Measurements from ENCODE around the gene PLEKHH2. TPM values are rescaled to one million over a fixed set of nuclear protein-coding genes. Genes with fewer than 3 reads are reported as not detected.

The PLEKHH2 gene
- total RNA-seq, 1 donor from 2014 or later: 0.84 TPM

DNA sequence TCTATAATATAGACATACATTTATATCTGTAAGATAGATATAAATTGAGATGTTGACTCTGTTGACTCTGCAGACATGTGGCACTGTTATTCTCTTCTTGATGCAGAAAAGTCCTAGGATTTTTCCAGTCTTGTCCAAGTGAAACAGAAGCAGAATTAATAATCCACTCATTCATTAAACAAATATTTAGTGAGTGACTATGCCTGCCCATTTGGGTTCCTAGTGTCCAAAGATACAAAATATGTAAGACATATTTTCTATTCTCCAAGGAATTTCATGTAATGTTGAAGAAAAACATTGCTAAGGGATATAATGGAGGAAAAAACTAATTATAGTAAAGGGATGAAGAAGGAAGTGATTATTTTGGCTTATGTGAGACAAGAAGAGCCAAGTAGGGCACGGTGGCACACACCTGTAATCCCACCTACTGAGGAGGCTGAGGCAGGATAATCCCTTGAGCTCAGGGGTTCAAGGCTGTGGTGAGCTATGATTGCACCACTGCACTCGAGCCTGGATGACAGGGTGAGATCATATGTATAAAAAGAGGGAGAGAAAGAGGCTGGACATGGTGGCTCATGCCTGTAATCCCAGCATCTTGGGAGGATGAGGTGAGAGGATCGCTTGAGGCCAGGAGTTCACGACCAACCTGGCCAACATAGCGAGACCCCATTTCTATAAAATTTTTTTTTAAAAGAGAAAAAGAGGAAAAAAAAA lies 19.9 kb upstream of the PLEKHH2 start:
- Histone ChIP-seq H3K27ac (ENCODE audit: low read depth, low read length) (no peak overlapping the region), H3K4me2 (ENCODE audit: low read length) (no peak overlapping the region), H3K27me3 (ENCODE audit: insufficient read depth, low read length) (no peaks in the 10 kb centered on the region), H2AFZ (ENCODE audit: low read depth, low read length) (no peak overlapping the region), H3K79me2 (ENCODE audit: insufficient read depth, low read length) (no peaks in the 10 kb centered on the region), H3K9me3 (ENCODE audit: insufficient read depth, low read depth, low read length) (no peaks in the 10 kb centered on the region), H3K4me3 (ENCODE audit: insufficient read depth, low read depth, low read length) (no peak overlapping the region), H4K20me1 (ENCODE audit: insufficient read depth, low read length) (no peaks in the 10 kb centered on the region), H3K9ac (ENCODE audit: low read length) (no peak overlapping the region), H3K36me3 (ENCODE audit: insufficient read depth, low read length) (no peaks in the 10 kb centered on the region), H3K4me1 (ENCODE audit: insufficient read depth, low read length) (no peaks in the 10 kb centered on the region)
- Mint-ChIP-seq H3K9me3 (ENCODE audit: unreplicated experiment) (no peaks in the 10 kb centered on the region), H3K4me3 (ENCODE audit: unreplicated experiment) (no peak overlapping the region), H3K4me1 (ENCODE audit: low read depth, unreplicated experiment) (no peaks in the 10 kb centered on the region), H3K27me3 (ENCODE audit: low read depth, unreplicated experiment) (no peaks in the 10 kb centered on the region), H3K36me3 (ENCODE audit: low read depth, unreplicated experiment) (no peaks in the 10 kb centered on the region), H3K27ac (ENCODE audit: unreplicated experiment) (no peak overlapping the region)
- FAIRE-seq (no peak), DNase-seq (ENCODE audit: low read depth) (no peak)
- TF ChIP-seq, protein P1, sequence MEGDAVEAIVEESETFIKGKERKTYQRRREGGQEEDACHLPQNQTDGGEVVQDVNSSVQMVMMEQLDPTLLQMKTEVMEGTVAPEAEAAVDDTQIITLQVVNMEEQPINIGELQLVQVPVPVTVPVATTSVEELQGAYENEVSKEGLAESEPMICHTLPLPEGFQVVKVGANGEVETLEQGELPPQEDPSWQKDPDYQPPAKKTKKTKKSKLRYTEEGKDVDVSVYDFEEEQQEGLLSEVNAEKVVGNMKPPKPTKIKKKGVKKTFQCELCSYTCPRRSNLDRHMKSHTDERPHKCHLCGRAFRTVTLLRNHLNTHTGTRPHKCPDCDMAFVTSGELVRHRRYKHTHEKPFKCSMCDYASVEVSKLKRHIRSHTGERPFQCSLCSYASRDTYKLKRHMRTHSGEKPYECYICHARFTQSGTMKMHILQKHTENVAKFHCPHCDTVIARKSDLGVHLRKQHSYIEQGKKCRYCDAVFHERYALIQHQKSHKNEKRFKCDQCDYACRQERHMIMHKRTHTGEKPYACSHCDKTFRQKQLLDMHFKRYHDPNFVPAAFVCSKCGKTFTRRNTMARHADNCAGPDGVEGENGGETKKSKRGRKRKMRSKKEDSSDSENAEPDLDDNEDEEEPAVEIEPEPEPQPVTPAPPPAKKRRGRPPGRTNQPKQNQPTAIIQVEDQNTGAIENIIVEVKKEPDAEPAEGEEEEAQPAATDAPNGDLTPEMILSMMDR (IDR thresholded peaks at IDR 0.05; ENCODE audit: insufficient read depth, low read depth, low read length): no peak
- no peak for TF ChIP-seq EZH2 (IDR thresholded peaks at IDR 0.05; ENCODE audit: insufficient read depth, low read length)

DNA sequence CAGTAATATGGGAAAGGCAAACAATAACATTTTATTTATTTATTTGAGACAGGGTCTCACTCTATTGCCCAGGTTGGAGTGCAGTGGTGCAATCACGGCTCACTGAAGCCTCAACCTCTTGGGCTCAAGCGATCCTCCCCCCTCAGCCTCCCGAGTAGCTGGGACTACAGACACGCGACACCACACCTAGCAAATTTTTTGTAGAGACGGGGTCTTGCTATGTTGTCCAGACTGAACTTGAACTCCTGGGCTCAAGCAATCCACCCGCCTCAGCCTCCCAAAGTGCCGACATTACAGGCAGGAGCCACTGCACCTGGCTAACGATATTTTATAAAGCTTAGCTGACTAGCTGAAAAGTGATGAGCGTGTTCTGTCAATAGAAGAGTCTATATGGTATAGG lies 17.5 kb upstream of the PLEKHH2 start:
- no peak overlapping the region for H3K4me2 ChIP-seq (ENCODE audit: low read length)
- TF ChIP-seq, protein P1 (IDR thresholded peaks at IDR 0.05; ENCODE audit: insufficient read depth, low read depth, low read length): no peak
- TF ChIP-seq EZH2 (IDR thresholded peaks at IDR 0.05; ENCODE audit: insufficient read depth, low read length): no peak
- no peaks in the 10 kb centered on the region for H3K4me1 ChIP-seq (ENCODE audit: insufficient read depth, low read length)
- DNase-seq (ENCODE audit: low read depth) (no peak), FAIRE-seq (no peak)
- H3K27me3 Mint-ChIP-seq (ENCODE audit: low read depth, unreplicated experiment): no peaks in the 10 kb centered on the region
- H3K36me3 ChIP-seq (ENCODE audit: insufficient read depth, low read length): no peaks in the 10 kb centered on the region
- no peak overlapping the region for H3K4me3 ChIP-seq (ENCODE audit: insufficient read depth, low read depth, low read length)
- no peaks in the 10 kb centered on the region for H3K36me3 Mint-ChIP-seq (ENCODE audit: low read depth, unreplicated experiment)
- H2AFZ ChIP-seq (ENCODE audit: low read depth, low read length): no peak overlapping the region
- H3K4me1 Mint-ChIP-seq (ENCODE audit: low read depth, unreplicated experiment): no peaks in the 10 kb centered on the region
- H3K27ac Mint-ChIP-seq (ENCODE audit: unreplicated experiment): no peak overlapping the region
- H3K27ac ChIP-seq (ENCODE audit: low read depth, low read length): no peak overlapping the region
- H3K9ac ChIP-seq (ENCODE audit: low read length): no peak overlapping the region
- H3K27me3 ChIP-seq (ENCODE audit: insufficient read depth, low read length): peaks cover 9% of the 10 kb centered on the region
- no peaks in the 10 kb centered on the region for H4K20me1 ChIP-seq (ENCODE audit: insufficient read depth, low read length)
- no peaks in the 10 kb centered on the region for H3K9me3 Mint-ChIP-seq (ENCODE audit: unreplicated experiment)
- no peaks in the 10 kb centered on the region for H3K9me3 ChIP-seq (ENCODE audit: insufficient read depth, low read depth, low read length)
- H3K4me3 Mint-ChIP-seq (ENCODE audit: unreplicated experiment): no peak overlapping the region
- H3K79me2 ChIP-seq (ENCODE audit: insufficient read depth, low read length): no peaks in the 10 kb centered on the region

DNA sequence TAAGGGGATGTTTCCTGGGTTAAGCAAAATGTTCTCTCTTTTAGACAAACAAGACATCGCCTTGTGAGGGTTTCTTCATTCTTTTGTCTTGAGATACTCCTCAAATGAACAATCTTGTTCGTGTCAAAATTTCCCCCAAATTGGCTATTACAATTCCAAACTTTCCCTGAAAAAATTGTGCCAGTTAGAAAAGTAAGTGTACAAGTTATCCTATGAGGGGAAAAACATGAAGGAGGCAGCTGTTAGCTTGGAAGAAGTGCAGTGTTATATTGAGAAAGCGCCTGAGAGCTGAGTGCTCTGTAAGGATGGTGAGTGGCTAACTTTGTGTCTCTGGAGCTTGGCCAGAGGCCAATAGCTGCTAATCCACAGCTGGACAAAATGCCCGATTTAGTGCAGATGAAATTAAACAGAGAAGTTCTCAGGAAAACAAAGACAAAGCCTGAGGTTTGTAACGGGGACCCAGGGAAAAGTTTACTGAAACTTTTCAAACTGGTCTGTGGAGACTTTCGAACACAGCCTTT lies 14.1 kb upstream of the PLEKHH2 start:
- peaks cover 9% of the 10 kb centered on the region for H3K27me3 ChIP-seq (ENCODE audit: insufficient read depth, low read length)
- H3K9ac ChIP-seq (ENCODE audit: low read length): no peak overlapping the region
- TF ChIP-seq, protein P1 (IDR thresholded peaks at IDR 0.05; ENCODE audit: insufficient read depth, low read depth, low read length): no peak
- no peak for TF ChIP-seq EZH2 (IDR thresholded peaks at IDR 0.05; ENCODE audit: insufficient read depth, low read length)
- H2AFZ ChIP-seq (ENCODE audit: low read depth, low read length): no peak overlapping the region
- no peak overlapping the region for H3K27ac Mint-ChIP-seq (ENCODE audit: unreplicated experiment)
- no peak overlapping the region for H3K4me3 Mint-ChIP-seq (ENCODE audit: unreplicated experiment)
- H3K4me1 ChIP-seq (ENCODE audit: insufficient read depth, low read length): no peaks in the 10 kb centered on the region
- FAIRE-seq: no peak
- H3K36me3 Mint-ChIP-seq (ENCODE audit: low read depth, unreplicated experiment): no peaks in the 10 kb centered on the region
- H3K4me2 ChIP-seq (ENCODE audit: low read length): no peak overlapping the region
- no peak for DNase-seq (ENCODE audit: low read depth)
- H3K79me2 ChIP-seq (ENCODE audit: insufficient read depth, low read length): no peaks in the 10 kb centered on the region
- H3K4me1 Mint-ChIP-seq (ENCODE audit: low read depth, unreplicated experiment): no peaks in the 10 kb centered on the region
- H4K20me1 ChIP-seq (ENCODE audit: insufficient read depth, low read length): no peaks in the 10 kb centered on the region
- H3K9me3 ChIP-seq (ENCODE audit: insufficient read depth, low read depth, low read length): no peaks in the 10 kb centered on the region
- no peaks in the 10 kb centered on the region for H3K27me3 Mint-ChIP-seq (ENCODE audit: low read depth, unreplicated experiment)
- no peak overlapping the region for H3K27ac ChIP-seq (ENCODE audit: low read depth, low read length)
- H3K4me3 ChIP-seq (ENCODE audit: insufficient read depth, low read depth, low read length): no peak overlapping the region
- no peaks in the 10 kb centered on the region for H3K9me3 Mint-ChIP-seq (ENCODE audit: unreplicated experiment)
- H3K36me3 ChIP-seq (ENCODE audit: insufficient read depth, low read length): no peaks in the 10 kb centered on the region

Measured in astrocyte (in vitro differentiated cells and primary cell).